Heart left ventricle (tissue), 13 donors: ENCODE data around the gene CCDC47.

Source experiments
- POLR2A ChIP-seq, 2 donors: fragments of 450-650 bp; IDR thresholded peaks; one replicate each; pipeline ENCODE4 v1.6.1; 2017; ENCODE audit warnings: antibody characterized with exemption in 2 of 2, mild to moderate bottlenecking in 2 of 2, moderate library complexity in 2 of 2
- TF ChIP-seq, protein P1 (sequence below), 12 donors: fragments of 200-600 bp; sonication (generic) in 4 of 12; IDR thresholded peaks; one replicate each; pipeline versions ENCODE4 v1.5.0 to v1.8.0; 2018 to 2022; ENCODE audit warnings: antibody characterized with exemption in 12 of 12, mild to moderate bottlenecking in 5 of 12
- donor health status: ischemic (EF 13 %, LVEDD 7.1; RV severe dilation, severe dysfunction).
- donor health status: DM: no; HTN: yes; CAD: no.
- donor health status: DM: no; HTN: no; CAD: no.
- donor health status: ischemic (EF 25% LVEDD 6.9; RV normal size, moderate dysfunction).
- donor health status: ischemic (EF 25% LVEDD 5.7; RV mildly dilated, moderate dysfunction).
- donor health status: ischemic (EF 35%, LVEDD 5.7; RV mildly dilated, moderate dysfunction).
- donor health status: nonischemic (EF 11% LVEDD 7.7; RV severe dilation, severe dysfunction).
- donor health status: DM: yes; HTN: yes; CAD: no.
- donor health status: PGD.
- donor health status: ischemic (EF 29% LVEDD 5.4; RV normal size, mild dysfunction).
- donor health status: nonischemic (EF 23%, LVEDD 6.1; RV moderate dilation, normal function).

- TF ChIP-seq, protein P1, sequence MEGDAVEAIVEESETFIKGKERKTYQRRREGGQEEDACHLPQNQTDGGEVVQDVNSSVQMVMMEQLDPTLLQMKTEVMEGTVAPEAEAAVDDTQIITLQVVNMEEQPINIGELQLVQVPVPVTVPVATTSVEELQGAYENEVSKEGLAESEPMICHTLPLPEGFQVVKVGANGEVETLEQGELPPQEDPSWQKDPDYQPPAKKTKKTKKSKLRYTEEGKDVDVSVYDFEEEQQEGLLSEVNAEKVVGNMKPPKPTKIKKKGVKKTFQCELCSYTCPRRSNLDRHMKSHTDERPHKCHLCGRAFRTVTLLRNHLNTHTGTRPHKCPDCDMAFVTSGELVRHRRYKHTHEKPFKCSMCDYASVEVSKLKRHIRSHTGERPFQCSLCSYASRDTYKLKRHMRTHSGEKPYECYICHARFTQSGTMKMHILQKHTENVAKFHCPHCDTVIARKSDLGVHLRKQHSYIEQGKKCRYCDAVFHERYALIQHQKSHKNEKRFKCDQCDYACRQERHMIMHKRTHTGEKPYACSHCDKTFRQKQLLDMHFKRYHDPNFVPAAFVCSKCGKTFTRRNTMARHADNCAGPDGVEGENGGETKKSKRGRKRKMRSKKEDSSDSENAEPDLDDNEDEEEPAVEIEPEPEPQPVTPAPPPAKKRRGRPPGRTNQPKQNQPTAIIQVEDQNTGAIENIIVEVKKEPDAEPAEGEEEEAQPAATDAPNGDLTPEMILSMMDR (IDR thresholded peaks at IDR 0.05), result no peak
- no peak for TF ChIP-seq POLR2A (IDR thresholded peaks at IDR 0.05)
Observed at GRCh38 chr17:63716426-63716825, 57.0 kb downstream of the CCDC47 start.
